Activated naive CD4-positive, alpha-beta T cell treated with anti-CD3 and anti-CD28 coated beads, Interleukin-2, amount 50 U/mL, for 72 hours (primary cell): ENCODE results near the gene KCNQ1. TPM values are rescaled to one million over a fixed set of nuclear protein-coding genes. Genes with fewer than 3 reads are reported as not detected.
"Not testable (repeated sequence)": the region's sequence is repeated elsewhere in the genome, so short reads cannot be mapped to it uniquely, and the experiment has no call there.

Experiments used
- ATAC-seq, 2 donors: fragments of 150-1000 bp; cut with Tn5 transposase; 2 replicates each; pipeline ENCODE4 v1.10.0; 2021; ENCODE audit warnings: mild to moderate bottlenecking in 2 of 2, moderate library complexity in 2 of 2
- DNase-seq, 2 donors: peaks; one replicate each; pipeline ENCODE4 v3.0.0; 2021 to 2022; ENCODE audit warnings: low spot score in 2 of 2
- H3K27ac Mint-ChIP-seq, 2 donors: one replicate each; pipeline ENCODE4 v1.8.0; 2022; ENCODE audit warnings: mild to moderate bottlenecking in 2 of 2, mixed read lengths in 2 of 2
- H3K36me3 Mint-ChIP-seq, 2 donors: one replicate each; pipeline ENCODE4 v1.8.0; 2022; ENCODE audit warnings: mixed read lengths in 2 of 2
- H3K9me3 Mint-ChIP-seq, 2 donors: one replicate each; pipeline ENCODE4 v1.8.0; 2022; ENCODE audit warnings: mixed read lengths in 2 of 2
- total RNA-seq, 2 donors: library from RNA; stranded (reverse); gene quantifications; one replicate each; pipeline ENCODE4 v1.2.3, GENCODE V29; 2022

The KCNQ1 gene
- total RNA-seq, 2 donors from 2014 or later: 12.2 to 19.3 TPM

GRCh38 chr11:2590965-2591754, 146.4 kb downstream of the KCNQ1 start:
- H3K27ac Mint-ChIP-seq: no peak overlapping the region
- peak; percentile 1 to 43 for DNase-seq

GRCh38 chr11:2591805-2592204, 147.0 kb downstream of the KCNQ1 start:
- ATAC-seq (no peak), DNase-seq (peak in 1 of 2 donors; percentile 53)
- no peak overlapping the region for H3K27ac Mint-ChIP-seq
- H3K9me3 Mint-ChIP-seq: peaks cover 7 to 17% of the 10 kb centered on the region in 2 donors
- peaks cover 13 to 24% of the 10 kb centered on the region in 2 donors for H3K36me3 Mint-ChIP-seq

More at GRCh38 chr11:2590965-2591754, 146.4 kb downstream of the KCNQ1 start:
- peaks cover 7 to 17% of the 10 kb centered on the region in 2 donors for H3K9me3 Mint-ChIP-seq
- no peak for ATAC-seq
- H3K36me3 Mint-ChIP-seq: peaks cover 13 to 24% of the 10 kb centered on the region in 2 donors

- DNase-seq (no peak), ATAC-seq (no peak)
- Mint-ChIP-seq H3K36me3 (peaks cover 19 to 24% of the 10 kb centered on the region in 2 donors), H3K9me3 (peaks cover 11 to 21% of the 10 kb centered on the region in 2 donors), H3K27ac (no peak overlapping the region)
Measured at GRCh38 chr11:2592559-2593392, 148.0 kb downstream of the KCNQ1 start.

GRCh38 chr11:2593393-2593950, 148.7 kb downstream of the KCNQ1 start:
- Mint-ChIP-seq H3K36me3 (peaks cover 24 to 26% of the 10 kb centered on the region in 2 donors), H3K27ac (no peak overlapping the region), H3K9me3 (peaks cover 11 to 27% of the 10 kb centered on the region in 2 donors)
- peak in 1 of 2 donors; percentile 44 for DNase-seq
- ATAC-seq: no peak

- H3K36me3 Mint-ChIP-seq: peaks cover 24 to 34% of the 10 kb centered on the region in 2 donors
- no peak for DNase-seq
- ATAC-seq: no peak
- peaks cover 11 to 35% of the 10 kb centered on the region in 2 donors for H3K9me3 Mint-ChIP-seq
- no peak overlapping the region for H3K27ac Mint-ChIP-seq
Measured at GRCh38 chr11:2594267-2594666, 149.5 kb downstream of the KCNQ1 start.

- H3K36me3 Mint-ChIP-seq: peaks cover 24 to 37% of the 10 kb centered on the region in 2 donors
- ATAC-seq: no peak
Measured at GRCh38 chr11:2595204-2595603, 150.4 kb downstream of the KCNQ1 start.

GRCh38 chr11:2599561-2600189, 154.9 kb downstream of the KCNQ1 start:
- Mint-ChIP-seq H3K36me3 (peaks cover 10 to 26% of the 10 kb centered on the region in 2 donors), H3K9me3 (peaks cover 9 to 27% of the 10 kb centered on the region in 2 donors), H3K27ac (peak overlapping the region; percentile 45 to 72)
- DNase-seq (no peak), ATAC-seq (no peak)

More at GRCh38 chr11:2595204-2595603, 150.4 kb downstream of the KCNQ1 start:
- no peak for DNase-seq
- Mint-ChIP-seq H3K27ac (no peak overlapping the region), H3K9me3 (peaks cover 11 to 37% of the 10 kb centered on the region in 2 donors)

GRCh38 chr11:2609345-2609744, 164.5 kb downstream of the KCNQ1 start:
- ATAC-seq (no peak), DNase-seq (no peak)
- Mint-ChIP-seq H3K36me3 (peaks cover 21 to 23% of the 10 kb centered on the region in 2 donors), H3K27ac (no peak overlapping the region), H3K9me3 (peaks cover 23 to 29% of the 10 kb centered on the region in 2 donors)

- Mint-ChIP-seq H3K9me3 (peaks cover 23 to 29% of the 10 kb centered on the region in 2 donors), H3K36me3 (peaks cover 18 to 21% of the 10 kb centered on the region in 2 donors), H3K27ac (no peak overlapping the region)
- ATAC-seq (no peak), DNase-seq (no peak)
Measured at GRCh38 chr11:2612884-2613571, 168.2 kb downstream of the KCNQ1 start.

GRCh38 chr11:2621894-2622293, 177.1 kb downstream of the KCNQ1 start:
- no peak for DNase-seq
- Mint-ChIP-seq H3K36me3 (peaks cover 0 to 8% of the 10 kb centered on the region in 2 donors), H3K27ac (peak overlapping the region in 1 of 2 donors; percentile 11), H3K9me3 (peaks cover 0 to 4% of the 10 kb centered on the region in 2 donors)
- ATAC-seq: peak in 1 of 2 donors; percentile 44

- DNase-seq: no peak
- Mint-ChIP-seq H3K36me3 (peaks cover 14 to 23% of the 10 kb centered on the region in 2 donors), H3K9me3 (peaks cover 5 to 14% of the 10 kb centered on the region in 2 donors), H3K27ac (no peak overlapping the region)
- no peak for ATAC-seq
Measured at GRCh38 chr11:2625183-2625582, 180.4 kb downstream of the KCNQ1 start.

- DNase-seq (no peak), ATAC-seq (no peak)
- H3K27ac Mint-ChIP-seq: no peak overlapping the region
- H3K36me3 Mint-ChIP-seq: peaks cover 52 to 53% of the 10 kb centered on the region in 2 donors
- H3K9me3 Mint-ChIP-seq: peaks cover 33 to 41% of the 10 kb centered on the region in 2 donors
Measured at GRCh38 chr11:2630679-2631078, 185.9 kb downstream of the KCNQ1 start.

GRCh38 chr11:2631161-2631560, 186.4 kb downstream of the KCNQ1 start:
- peaks cover 33 to 46% of the 10 kb centered on the region in 2 donors for H3K9me3 Mint-ChIP-seq
- no peak for DNase-seq
- peaks cover 53 to 57% of the 10 kb centered on the region in 2 donors for H3K36me3 Mint-ChIP-seq
- ATAC-seq: no peak
- no peak overlapping the region for H3K27ac Mint-ChIP-seq

GRCh38 chr11:2639763-2640162, 195.0 kb downstream of the KCNQ1 start:
- ATAC-seq, DNase-seq, H3K27ac Mint-ChIP-seq: not testable (repeated sequence)
- peaks cover 52 to 80% of the 10 kb centered on the region in 2 donors for H3K36me3 Mint-ChIP-seq
- H3K9me3 Mint-ChIP-seq: peaks cover 53 to 62% of the 10 kb centered on the region in 2 donors

GRCh38 chr11:2641623-2642022, 196.8 kb downstream of the KCNQ1 start:
- Mint-ChIP-seq H3K36me3 (peaks cover 53 to 85% of the 10 kb centered on the region in 2 donors), H3K9me3 (peaks cover 48 to 67% of the 10 kb centered on the region in 2 donors), H3K27ac (no peak overlapping the region)
- no peak for ATAC-seq
- no peak for DNase-seq

GRCh38 chr11:2643746-2644145, 198.9 kb downstream of the KCNQ1 start:
- Mint-ChIP-seq H3K9me3 (peaks cover 48 to 60% of the 10 kb centered on the region in 2 donors), H3K27ac (no peak overlapping the region), H3K36me3 (peaks cover 57 to 84% of the 10 kb centered on the region in 2 donors)
- ATAC-seq (no peak), DNase-seq (no peak)
